ENCODE data around the gene SLC25A6.

DNA sequence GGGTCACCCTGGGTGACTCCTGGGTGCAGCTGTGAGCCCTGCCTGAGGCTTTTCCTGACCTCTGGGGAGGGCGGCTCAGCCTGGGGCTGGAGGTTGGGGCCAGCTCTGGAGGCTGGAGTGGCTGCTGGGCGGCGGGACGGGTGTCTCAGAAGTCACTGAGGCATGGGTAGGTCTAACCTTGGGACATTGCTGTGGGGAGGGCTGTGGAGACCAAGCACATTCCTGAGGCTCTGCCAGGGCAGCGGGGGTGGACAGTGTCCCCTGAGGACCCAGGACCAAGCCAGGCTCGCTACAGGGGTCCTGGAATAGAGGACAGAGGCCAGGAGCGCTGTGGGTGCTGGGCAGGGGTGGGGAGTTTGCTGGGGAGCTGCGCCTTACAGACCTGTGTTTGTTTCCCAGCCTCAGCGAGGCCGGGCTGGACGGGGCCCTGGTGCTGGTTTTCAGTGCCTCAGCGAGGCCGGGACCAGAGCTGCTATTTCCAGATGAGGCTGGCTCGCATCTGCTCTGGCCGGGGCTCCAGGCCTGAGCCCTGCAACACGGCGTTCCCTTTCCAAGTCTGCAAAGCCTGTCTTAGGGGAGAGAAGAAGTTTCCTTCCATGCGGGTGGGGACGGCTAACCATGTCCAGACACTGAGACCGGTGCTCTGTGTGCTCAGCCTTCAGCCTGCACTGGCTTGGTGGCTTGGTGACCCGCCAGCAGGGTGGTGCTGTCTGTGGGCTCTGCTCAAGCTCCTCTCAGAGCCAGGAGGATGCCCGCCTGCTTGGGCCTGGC lies 3.0 kb upstream of the SLC25A6 start:
- TF ChIP-seq CTCF (IDR thresholded peaks at IDR 0.05) (no peak), POLR2AphosphoS5 (IDR thresholded peaks at IDR 0.05; ENCODE audit: insufficient read depth in 1 of 2, low read depth in 1 of 2) (no peak)
